ENCODE data around the gene UQCC2. TPM values are rescaled to one million over a fixed set of nuclear protein-coding genes. Genes with fewer than 3 reads are reported as not detected.

The UQCC2 gene
- total and polyA plus RNA-seq, 2 of the 4 experiments (the other 2 are of a cell fraction): 13.8 to 34.5 TPM

- Histone ChIP-seq H3K9me3 (ENCODE audit: control insufficient read depth, insufficient read depth, low read length) (no peaks in the 10 kb centered on the region), H2BK5ac (ENCODE audit: low read depth, low read length, poor library complexity, severe bottlenecking) (no peak overlapping the region), H4K5ac (ENCODE audit: low read depth, low read length) (no peak overlapping the region), H4K8ac (ENCODE audit: low read depth in 2 of 2, low read length in 2 of 2) (no peak overlapping the region), H3K23ac (ENCODE audit: low read depth, low read length) (no peak overlapping the region), H3K4me3 (ENCODE audit: insufficient read depth, low read depth, low read length) (no peak overlapping the region), H3K79me1 (ENCODE audit: low read depth in 1 of 2, low read length in 2 of 2) (no peaks in the 10 kb centered on the region), H3K4ac (ENCODE audit: low read depth, low read length) (no peak overlapping the region), H3K18ac (ENCODE audit: low read depth, low read length) (no peak overlapping the region), H2AK5ac (ENCODE audit: low read depth, low read length) (no peak overlapping the region), H3K56ac (ENCODE audit: extremely low read depth, insufficient read depth, low read length) (no peak overlapping the region), H3K14ac (replicated peaks; ENCODE audit: low read depth, low read length) (no peak overlapping the region), H2AK9ac (replicated peaks; ENCODE audit: low read depth, low read length, poor library complexity) (no peak overlapping the region), H3K4me2 (ENCODE audit: low read depth, low read length) (no peak overlapping the region), H3K27me3 (ENCODE audit: control insufficient read depth, insufficient read depth, low read length) (peaks cover 52% of the 10 kb centered on the region), H4K20me1 (ENCODE audit: insufficient read depth, low read length) (no peaks in the 10 kb centered on the region), H2AFZ (replicated peaks; ENCODE audit: low read length, poor library complexity) (no peak overlapping the region), H2BK120ac (ENCODE audit: low read depth, low read length) (no peak overlapping the region), H3K4me1 (ENCODE audit: control insufficient read depth, insufficient read depth, low read length) (no peaks in the 10 kb centered on the region), H2BK20ac (ENCODE audit: low read depth, low read length) (no peak overlapping the region), H3K27ac (ENCODE audit: insufficient read depth, low read length) (no peak overlapping the region), H4K91ac (ENCODE audit: insufficient read depth, low read depth, low read length) (no peak overlapping the region), H3K36me3 (ENCODE audit: control insufficient read depth, insufficient read depth, low read length) (no peaks in the 10 kb centered on the region), H3K9me1 (ENCODE audit: insufficient read depth, low read length) (no peaks in the 10 kb centered on the region), H2BK15ac (ENCODE audit: low read depth, low read length) (no peak overlapping the region), H3K9ac (ENCODE audit: low read depth, low read length) (no peak overlapping the region)
- in situ Hi-C loops (cut with MboI; ENCODE audit: low sequenced_read_pairs) (no loop called here), intact Hi-C loops (cut with micrococcal nuclease) (no loop called here), dilution Hi-C loops (cut with HindIII; ENCODE audit: low sequenced_read_pairs, unreplicated experiment) (no loop called here)
- BruUV-seq (replicated peaks): no TSS peak
- ChIA-PET CTCF (interaction anchor here (0.6 to 1.4 kb wide), 3 partner anchors 9 to 637 kb away, joined by 3 to 4 read pairs (median 3); partner anchors contain the start of gene UQCC2), POLR2A (ENCODE audit: unreplicated experiment) (no interaction called here)
- no peak for DNase-seq
- no peak for ATAC-seq (ENCODE audit: low read depth)
- 87% methylated on average over 3 of the region's 13 CpGs; no CpG with 5 or more reads in 1 of the 2 experiments for WGBS, 2 experiments (ENCODE audit: extremely low coverage in 2 of 2, insufficient read length in 1 of 2)
- no peak for TF ChIP-seq CHD1 (IDR thresholded peaks at IDR 0.05; ENCODE audit: low read depth, low read length)
- TF ChIP-seq MAZ (IDR thresholded peaks at IDR 0.05; ENCODE audit: borderline replicate concordance, low read depth, low read length): no peak
- no peak for TF ChIP-seq FOS (IDR thresholded peaks at IDR 0.05; ENCODE audit: low read depth, low read length)
- no peak for TF ChIP-seq BHLHE40 (IDR thresholded peaks at IDR 0.05; ENCODE audit: low read depth, low read length)
- TF ChIP-seq SMC3 (IDR thresholded peaks at IDR 0.05; ENCODE audit: low read depth, low read length): no peak
- TF ChIP-seq RFX5 (IDR thresholded peaks at IDR 0.05; ENCODE audit: low read depth, low read length): no peak
- TF ChIP-seq POLR2A (IDR thresholded peaks at IDR 0.05; ENCODE audit: low read depth, low read length): no peak
- no peak for TF ChIP-seq MAFK (IDR thresholded peaks at IDR 0.05; ENCODE audit: low read depth, low read length)
- no peak for TF ChIP-seq RAD21 (IDR thresholded peaks at IDR 0.05; ENCODE audit: low read length)
- TF ChIP-seq CTCF (conservative IDR thresholded peaks at IDR 0.05; ENCODE audit: low read depth, low read length): no peak
- TF ChIP-seq RCOR1 (IDR thresholded peaks at IDR 0.05; ENCODE audit: insufficient replicate concordance, low read length): no peak
- no peak for TF ChIP-seq MXI1 (IDR thresholded peaks at IDR 0.05; ENCODE audit: borderline replicate concordance, low read depth, low read length)
- TF ChIP-seq NFE2L2 (IDR thresholded peaks at IDR 0.05; ENCODE audit: low read depth, low read length): no peak
- TF ChIP-seq USF2 (IDR thresholded peaks at IDR 0.05; ENCODE audit: low read depth, low read length): no peak
- no peak for TF ChIP-seq CEBPB (IDR thresholded peaks at IDR 0.05; ENCODE audit: low read depth, low read length)
Observed at GRCh38 chr6:33724102-33725023, 12.9 kb upstream of the UQCC2 start.

Data from IMR-90 (cell line).